Naive thymus-derived CD4-positive, alpha-beta T cell (primary cell): ENCODE data around the gene ZBED4. TPM values are rescaled to one million over a fixed set of nuclear protein-coding genes. Genes with fewer than 3 reads are reported as not detected.

Experiments used
- ATAC-seq: fragments of 150-1000 bp; cut with Tn5 transposase; 2 replicates; pipeline ENCODE4 v1.10.0; 2021; ENCODE audit warnings: mild to moderate bottlenecking, moderate library complexity
- CTCF ChIA-PET: fragments of 350-600 bp; sonication (Branson Sonifier 250); formaldehyde crosslinking; loops from one replicate; lab custom pipeline; 2021; ENCODE audit warnings: antibody characterized with exemption; lab: Charles Lee
- POLR2A ChIA-PET: fragments of 350-600 bp; sonication (Branson Sonifier 250); formaldehyde crosslinking; loops from one replicate; lab custom pipeline; 2021; ENCODE audit warnings: antibody characterized with exemption, inconsistent platforms; lab: Charles Lee
- DNase-seq, 9 donors: peaks; one replicate each; pipeline versions ENCODE4 v3.0.0 to v3.0.0-alpha.2; 2020 to 2022; ENCODE audit warnings: mixed read lengths in 1 of 9
- H3K27ac ChIP-seq: one replicate; pipeline ENCODE4 v1.7.0; 2013; ENCODE audit warnings: mild to moderate bottlenecking, low read depth, low read length, moderate library complexity
- H3K27me3 ChIP-seq, 2 donors: one replicate each; pipeline ENCODE4 v1.7.0; 2013; ENCODE audit warnings: low read length in 2 of 2, mild to moderate bottlenecking in 2 of 2, moderate library complexity in 2 of 2; ENCODE audit not compliant: control insufficient read depth in 2 of 2, insufficient read depth in 2 of 2
- H3K36me3 ChIP-seq, 3 experiments: 1 replicate in 2 of 3; 2 replicates in 1 of 3; pipeline ENCODE4 v1.7.0; 2013; ENCODE audit warnings: low read length in 3 of 3, mild to moderate bottlenecking in 3 of 3, moderate library complexity in 1 of 3; ENCODE audit not compliant: insufficient read depth in 3 of 3, control insufficient read depth in 2 of 3
- H3K4me1 ChIP-seq, 2 donors: one replicate each; pipeline ENCODE4 v1.7.0; 2013; ENCODE audit warnings: low read length in 2 of 2, mild to moderate bottlenecking in 2 of 2, moderate library complexity in 1 of 2; ENCODE audit not compliant: control insufficient read depth in 2 of 2, insufficient read depth in 2 of 2
- H3K4me3 ChIP-seq: 2 replicates; pipeline ENCODE4 v1.7.0; 2013; ENCODE audit warnings: mild to moderate bottlenecking, low read length
- H3K9me3 ChIP-seq, 3 experiments: 1 replicate in 2 of 3; 2 replicates in 1 of 3; pipeline ENCODE4 v1.7.0; 2013; ENCODE audit warnings: low read length in 3 of 3; ENCODE audit not compliant: control insufficient read depth in 2 of 3
- H3K27ac Mint-ChIP-seq, 9 donors: one replicate each; pipeline ENCODE4 v1.8.0; 2020 to 2022; ENCODE audit warnings: mixed read lengths in 9 of 9, mild to moderate bottlenecking in 8 of 9, moderate library complexity in 5 of 9, inconsistent platforms in 2 of 9
- H3K27me3 Mint-ChIP-seq, 5 donors: one replicate each; pipeline ENCODE4 v1.8.0; 2021 to 2022; ENCODE audit warnings: mixed read lengths in 5 of 5, mild to moderate bottlenecking in 1 of 5
- H3K36me3 Mint-ChIP-seq, 5 donors: one replicate each; pipeline ENCODE4 v1.8.0; 2020 to 2022; ENCODE audit warnings: mixed read lengths in 5 of 5, mild to moderate bottlenecking in 3 of 5, inconsistent platforms in 1 of 5
- H3K4me1 Mint-ChIP-seq, 7 donors: one replicate each; pipeline ENCODE4 v1.8.0; 2020 to 2022; ENCODE audit warnings: mixed read lengths in 7 of 7, mild to moderate bottlenecking in 3 of 7, inconsistent platforms in 1 of 7
- H3K4me3 Mint-ChIP-seq, 10 donors: one replicate each; pipeline ENCODE4 v1.8.0; 2020 to 2022; ENCODE audit warnings: mild to moderate bottlenecking in 10 of 10, mixed read lengths in 10 of 10, moderate library complexity in 6 of 10, inconsistent platforms in 2 of 10
- H3K9me3 Mint-ChIP-seq, 11 donors: one replicate each; pipeline ENCODE4 v1.8.0; 2020 to 2022; ENCODE audit warnings: mixed read lengths in 11 of 11, mild to moderate bottlenecking in 4 of 11, inconsistent platforms in 1 of 11, moderate library complexity in 1 of 11
- intact Hi-C, 2 donors: fragments of 100-400 bp; cut with micrococcal nuclease; formaldehyde crosslinking; loops; one replicate each; pipeline ENCODE4 v1.15.1; 2023
- polyA plus RNA-seq, 2 donors: library from polyadenylated mRNA; unstranded; fragments of 300-500 nt; fragmentation: Illumina TruSeq; gene quantifications; one replicate each; pipeline ENCODE4 v1.2.3, GENCODE V29; 2021
- total RNA-seq, 6 experiments: library from RNA in 5 of 6; stranded (reverse) in 5 of 6; gene quantifications; 1 replicate in 5 of 6; 2 replicates in 1 of 6; pipeline ENCODE4 v1.2.3 and lab custom pipeline; 2021 to 2026

Gene ZBED4
- total and polyA plus RNA-seq, 7 experiments from 2014 or later: 6.0 to 20.1 (median 16.3) TPM

- Mint-ChIP-seq H3K4me3 (peak overlapping the region; percentile 90 to 93 (median 92)), H3K27me3 (peaks cover 0 to 2% (median 0%) of the 10 kb centered on the region in 5 donors), H3K4me1 (peaks cover 37 to 70% (median 52%) of the 10 kb centered on the region in 7 donors), H3K36me3 (peaks cover 7 to 23% (median 12%) of the 10 kb centered on the region in 5 donors), H3K27ac (peak overlapping the region; percentile 87 to 96 (median 92)), H3K9me3 (peaks cover 0 to 5% (median 0%) of the 10 kb centered on the region in 11 donors)
- CTCF ChIA-PET: interaction anchor here (0.6 kb wide), 1 partner anchor 414 kb away, joined by 3 read pairs; no protein-coding TSS in a partner anchor
- H3K27ac ChIP-seq: peak overlapping the region; percentile 79
- peak in 8 of 9 donors; percentile 52 to 74 (median 58) for DNase-seq
- peaks cover 14 to 35% (median 16%) of the 10 kb centered on the region in 3 experiments for H3K36me3 ChIP-seq
- H3K9me3 ChIP-seq: no peaks in the 10 kb centered on the region
- intact Hi-C loops: loop anchor here (1.0 to 2.0 kb wide), 6 partner anchors 17 to 93 kb away; partner anchors contain the start of genes ALG12 (in 2 of the 2), CRELD2 (in 2 of the 2) and ZBED4 (in 2 of the 2)
- H3K4me3 ChIP-seq: peak overlapping the region; percentile 75
- peak; percentile 67 for ATAC-seq
- H3K27me3 ChIP-seq: no peaks in the 10 kb centered on the region
- H3K4me1 ChIP-seq: peaks cover 28 to 36% of the 10 kb centered on the region in 2 donors
- POLR2A ChIA-PET: interaction anchor here (0.7 to 4.5 kb wide), 16 partner anchors 9 to 61 kb away, joined by 3 to 22 read pairs (median 4); no protein-coding TSS in a partner anchor
Measured at GRCh38 chr22:49825944-49826602, 27.6 kb upstream of the ZBED4 start.

- ATAC-seq (peak; percentile 40), DNase-seq (peak; percentile 27 to 59 (median 54))
- Mint-ChIP-seq H3K36me3 (peaks cover 7 to 25% (median 11%) of the 10 kb centered on the region in 5 donors), H3K9me3 (peaks cover 0 to 5% (median 0%) of the 10 kb centered on the region in 11 donors), H3K4me1 (peaks cover 36 to 67% (median 54%) of the 10 kb centered on the region in 7 donors), H3K27ac (peak overlapping the region; percentile 87 to 96 (median 92)), H3K27me3 (peaks cover 0 to 6% (median 0%) of the 10 kb centered on the region in 5 donors), H3K4me3 (peak overlapping the region; percentile 90 to 93 (median 92))
- peaks cover 28 to 36% of the 10 kb centered on the region in 2 donors for H3K4me1 ChIP-seq
- H3K4me3 ChIP-seq: peak overlapping the region; percentile 75
- peak overlapping the region; percentile 79 for H3K27ac ChIP-seq
- ChIA-PET CTCF (no interaction called here), POLR2A (interaction anchor here (0.7 to 4.5 kb wide), 14 partner anchors 9 to 56 kb away, joined by 3 to 22 read pairs (median 4); no protein-coding TSS in a partner anchor)
- intact Hi-C loops: loop anchor here (1.0 to 2.0 kb wide), 7 partner anchors 18 to 134 kb away; partner anchors contain the start of genes ALG12 (in 2 of the 2), CRELD2 (in 2 of the 2), ZBED4 (in 2 of the 2) and PIM3 (in 1 of the 2)
- H3K9me3 ChIP-seq: no peaks in the 10 kb centered on the region
- peaks cover 14 to 32% (median 16%) of the 10 kb centered on the region in 3 experiments for H3K36me3 ChIP-seq
- no peaks in the 10 kb centered on the region for H3K27me3 ChIP-seq
Measured at GRCh38 chr22:49826603-49827270, 26.9 kb upstream of the ZBED4 start.

GRCh38 chr22:49827271-49827852, 26.3 kb upstream of the ZBED4 start:
- ChIA-PET CTCF (no interaction called here), POLR2A (interaction anchor here (0.8 to 4.5 kb wide), 8 partner anchors 10 to 39 kb away, joined by 3 to 22 read pairs (median 4); no protein-coding TSS in a partner anchor)
- no peaks in the 10 kb centered on the region for H3K9me3 ChIP-seq
- H3K4me1 ChIP-seq: peaks cover 28 to 36% of the 10 kb centered on the region in 2 donors
- peaks cover 14 to 26% (median 16%) of the 10 kb centered on the region in 3 experiments for H3K36me3 ChIP-seq
- no peaks in the 10 kb centered on the region for H3K27me3 ChIP-seq
- peak in 2 of 9 donors; percentile 19 to 35 for DNase-seq
- peak overlapping the region in 5 of 10 donors; percentile 38 to 93 (median 62) for H3K4me3 Mint-ChIP-seq
- peak overlapping the region in 1 of 9 donors; percentile 92 for H3K27ac Mint-ChIP-seq
- H3K27me3 Mint-ChIP-seq: peaks cover 0 to 9% (median 0%) of the 10 kb centered on the region in 5 donors
- H3K27ac ChIP-seq: peak overlapping the region; percentile 79
- peaks cover 7 to 25% (median 11%) of the 10 kb centered on the region in 5 donors for H3K36me3 Mint-ChIP-seq
- H3K4me1 Mint-ChIP-seq: peaks cover 33 to 64% (median 50%) of the 10 kb centered on the region in 7 donors
- H3K4me3 ChIP-seq: peak overlapping the region; percentile 75
- intact Hi-C loops: loop anchor here (1.0 to 2.0 kb wide), 5 partner anchors 19 to 133 kb away; partner anchors contain the start of genes ALG12 (in 1 of the 2), CRELD2 (in 1 of the 2), PIM3 (in 1 of the 2) and ZBED4 (in 1 of the 2)
- peak; percentile 47 for ATAC-seq
- H3K9me3 Mint-ChIP-seq: peaks cover 0 to 5% (median 0%) of the 10 kb centered on the region in 11 donors

GRCh38 chr22:49827853-49828598, 25.6 kb upstream of the ZBED4 start, which contains the start of gene BRD1:
BRD1 (minus strand) TSS chr22:49827873; CDS start chr22:49824317, 3,556 bp downstream.
- ATAC-seq (peak; percentile 76), DNase-seq (peak in 8 of 9 donors; percentile 35 to 71 (median 52))
- peak within 1 kb of the TSS; percentile 87 to 96 (median 94) for H3K27ac Mint-ChIP-seq
- ChIA-PET CTCF (no interaction called here), POLR2A (interaction anchor here (1.0 to 4.5 kb wide), 5 partner anchors 11 to 97 kb away, joined by 3 to 27 read pairs (median 5); no protein-coding TSS in a partner anchor)
- H3K9me3 Mint-ChIP-seq: peaks cover 0 to 6% (median 0%) of the 10 kb centered on the region in 11 donors
- intact Hi-C loops: loop anchor here (1.0 to 2.0 kb wide), 5 partner anchors 19 to 132 kb away; partner anchors contain the start of genes ALG12 (in 1 of the 2), CRELD2 (in 1 of the 2), PIM3 (in 1 of the 2) and ZBED4 (in 1 of the 2)
- H3K36me3 Mint-ChIP-seq: peaks cover 7 to 23% (median 9%) of the 10 kb centered on the region in 5 donors
- Histone ChIP-seq H3K27me3 (no peaks in the 10 kb centered on the region), H3K4me3 (peak within 1 kb of the TSS; percentile 75), H3K9me3 (no peaks in the 10 kb centered on the region), H3K4me1 (peaks cover 28 to 36% of the 10 kb centered on the region in 2 donors), H3K36me3 (peaks cover 11 to 19% (median 11%) of the 10 kb centered on the region in 3 experiments), H3K27ac (peak within 1 kb of the TSS; percentile 95)
- H3K27me3 Mint-ChIP-seq: peaks cover 0 to 12% (median 0%) of the 10 kb centered on the region in 5 donors
- peaks cover 33 to 63% (median 50%) of the 10 kb centered on the region in 7 donors for H3K4me1 Mint-ChIP-seq
- H3K4me3 Mint-ChIP-seq: peak within 1 kb of the TSS; percentile 90 to 93 (median 92)

GRCh38 chr22:49828599-49828965, 25.1 kb upstream of the ZBED4 start:
- H3K27me3 ChIP-seq: no peaks in the 10 kb centered on the region
- Mint-ChIP-seq H3K9me3 (peaks cover 0 to 6% (median 0%) of the 10 kb centered on the region in 11 donors), H3K4me3 (peak overlapping the region; percentile 45 to 88 (median 76)), H3K27ac (peak overlapping the region; percentile 62 to 96 (median 94)), H3K27me3 (peaks cover 0 to 14% (median 0%) of the 10 kb centered on the region in 5 donors), H3K4me1 (peaks cover 32 to 58% (median 46%) of the 10 kb centered on the region in 7 donors), H3K36me3 (peaks cover 5 to 22% (median 7%) of the 10 kb centered on the region in 5 donors)
- H3K27ac ChIP-seq: peak overlapping the region; percentile 95
- H3K4me3 ChIP-seq: no peak overlapping the region
- peaks cover 5 to 14% (median 6%) of the 10 kb centered on the region in 3 experiments for H3K36me3 ChIP-seq
- ChIA-PET POLR2A (interaction anchor here (1.0 to 4.5 kb wide), 5 partner anchors 10 to 97 kb away, joined by 4 to 27 read pairs (median 4); no protein-coding TSS in a partner anchor), CTCF (no interaction called here)
- H3K9me3 ChIP-seq: no peaks in the 10 kb centered on the region
- DNase-seq (no peak), ATAC-seq (no peak)
- intact Hi-C loops: no loop called here
- peaks cover 28 to 36% of the 10 kb centered on the region in 2 donors for H3K4me1 ChIP-seq
